ENCODE measurements around the gene UPK1A.
"Not testable (repeated sequence)": the region's sequence is repeated elsewhere in the genome, so short reads cannot be mapped to it uniquely, and the experiment has no call there.

UPK1A gene

DNA sequence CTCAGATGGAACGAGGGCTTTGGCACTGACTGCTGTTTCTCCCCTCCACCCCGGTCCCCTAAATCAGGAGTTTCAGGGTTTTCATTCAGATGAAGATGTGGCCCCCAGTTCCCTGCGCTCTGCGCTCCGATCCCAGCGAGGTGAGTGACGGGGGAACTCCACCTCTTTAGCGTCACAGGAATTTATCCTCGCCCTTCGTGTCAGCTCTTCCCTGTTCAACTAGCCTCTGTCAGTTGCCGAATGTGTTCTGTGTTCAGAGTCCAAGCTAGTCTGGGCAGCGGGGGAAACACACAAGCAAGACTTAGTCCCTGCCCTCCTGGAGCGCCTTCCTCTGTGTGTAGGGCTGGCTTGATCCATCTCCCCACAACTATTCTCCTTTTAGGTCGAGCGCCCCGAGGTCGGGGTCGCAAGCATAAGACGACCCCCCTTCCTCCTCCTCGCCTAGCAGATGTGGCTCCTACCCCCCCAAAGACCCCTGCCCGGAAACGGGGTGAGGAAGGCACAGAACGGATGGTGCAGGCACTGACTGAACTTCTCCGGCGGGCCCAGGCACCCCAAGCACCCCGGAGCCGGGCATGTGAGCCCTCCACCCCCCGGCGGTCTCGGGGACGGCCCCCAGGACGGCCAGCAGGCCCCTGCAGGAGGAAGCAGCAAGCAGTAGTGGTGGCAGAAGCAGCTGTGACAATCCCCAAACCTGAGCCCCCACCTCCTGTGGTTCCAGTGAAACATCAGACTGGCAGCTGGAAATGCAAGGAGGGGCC lies 53.3 kb downstream of the UPK1A start:
- no peak for DNase-seq

DNA sequence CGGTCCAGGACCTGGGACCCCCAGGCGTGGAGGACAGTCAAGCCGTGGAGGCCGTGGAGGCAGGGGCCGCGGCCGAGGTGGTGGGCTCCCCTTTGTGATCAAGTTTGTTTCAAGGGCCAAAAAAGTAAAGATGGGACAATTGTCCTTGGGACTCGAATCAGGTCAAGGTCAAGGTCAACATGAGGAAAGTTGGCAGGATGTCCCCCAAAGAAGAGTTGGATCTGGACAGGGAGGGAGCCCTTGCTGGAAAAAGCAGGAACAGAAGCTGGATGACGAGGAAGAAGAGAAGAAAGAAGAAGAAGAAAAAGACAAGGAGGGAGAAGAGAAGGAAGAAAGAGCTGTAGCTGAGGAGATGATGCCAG lies 53.8 kb downstream of the UPK1A start:
- DNase-seq: no peak

DNA sequence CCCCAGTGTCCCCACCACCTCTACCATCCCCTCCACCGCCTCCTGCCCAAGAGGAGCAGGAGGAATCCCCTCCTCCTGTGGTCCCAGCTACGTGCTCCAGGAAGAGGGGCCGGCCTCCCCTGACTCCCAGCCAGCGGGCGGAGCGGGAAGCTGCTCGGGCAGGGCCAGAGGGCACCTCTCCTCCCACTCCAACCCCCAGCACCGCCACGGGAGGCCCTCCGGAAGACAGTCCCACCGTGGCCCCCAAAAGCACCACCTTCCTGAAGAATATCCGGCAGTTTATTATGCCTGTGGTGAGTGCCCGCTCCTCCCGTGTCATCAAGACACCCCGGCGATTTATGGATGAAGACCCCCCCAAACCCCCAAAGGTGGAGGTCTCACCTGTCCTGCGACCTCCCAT lies 54.3 kb downstream of the UPK1A start:
- DNase-seq: no peak

DNA sequence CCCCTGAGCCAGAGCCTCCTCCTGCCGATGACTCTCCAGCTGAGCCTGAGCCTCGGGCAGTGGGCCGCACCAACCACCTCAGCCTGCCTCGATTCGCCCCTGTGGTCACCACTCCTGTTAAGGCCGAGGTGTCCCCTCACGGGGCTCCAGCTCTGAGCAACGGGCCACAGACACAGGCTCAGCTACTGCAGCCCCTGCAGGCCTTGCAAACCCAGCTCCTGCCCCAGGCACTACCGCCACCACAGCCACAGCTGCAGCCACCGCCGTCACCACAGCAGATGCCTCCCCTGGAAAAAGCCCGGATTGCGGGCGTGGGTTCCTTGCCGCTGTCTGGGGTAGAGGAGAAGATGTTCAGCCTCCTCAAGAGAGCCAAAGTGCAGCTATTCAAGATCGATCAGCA lies 55.1 kb downstream of the UPK1A start:
- DNase-seq: no peak

DNA sequence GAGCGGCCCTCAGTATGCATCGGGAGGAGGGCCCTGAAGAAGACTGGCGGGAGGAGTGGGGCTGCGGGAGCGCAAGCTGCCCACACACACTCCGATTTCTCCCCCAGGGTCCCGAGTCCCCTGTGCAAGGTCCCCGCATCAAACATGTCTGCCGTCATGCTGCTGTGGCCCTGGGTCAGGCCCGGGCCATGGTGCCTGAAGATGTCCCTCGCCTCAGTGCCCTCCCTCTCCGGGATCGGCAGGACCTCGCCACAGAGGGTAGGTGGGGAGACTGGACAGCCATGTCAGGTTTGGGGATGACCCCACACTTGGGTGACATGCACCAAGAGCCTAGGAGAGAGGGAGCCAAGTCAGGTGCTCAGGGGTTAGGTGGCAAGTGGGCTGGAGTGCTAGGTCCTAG lies 56.1 kb downstream of the UPK1A start:
- no peak for DNase-seq

DNA sequence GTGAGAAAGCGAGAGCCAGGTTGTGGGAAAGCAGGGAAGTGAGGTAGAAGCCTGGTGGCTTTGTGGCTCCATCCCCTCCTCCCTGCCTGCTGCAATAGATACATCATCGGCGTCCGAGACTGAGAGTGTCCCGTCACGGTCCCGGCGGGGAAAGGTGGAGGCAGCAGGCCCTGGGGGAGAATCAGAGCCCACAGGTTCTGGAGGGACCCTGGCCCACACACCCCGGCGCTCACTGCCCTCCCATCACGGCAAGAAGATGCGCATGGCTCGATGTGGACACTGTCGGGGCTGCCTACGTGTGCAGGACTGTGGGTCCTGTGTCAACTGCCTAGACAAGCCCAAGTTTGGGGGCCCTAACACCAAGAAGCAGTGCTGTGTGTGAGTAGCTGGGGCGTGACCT lies 56.6 kb downstream of the UPK1A start:
- no peak for DNase-seq

DNA sequence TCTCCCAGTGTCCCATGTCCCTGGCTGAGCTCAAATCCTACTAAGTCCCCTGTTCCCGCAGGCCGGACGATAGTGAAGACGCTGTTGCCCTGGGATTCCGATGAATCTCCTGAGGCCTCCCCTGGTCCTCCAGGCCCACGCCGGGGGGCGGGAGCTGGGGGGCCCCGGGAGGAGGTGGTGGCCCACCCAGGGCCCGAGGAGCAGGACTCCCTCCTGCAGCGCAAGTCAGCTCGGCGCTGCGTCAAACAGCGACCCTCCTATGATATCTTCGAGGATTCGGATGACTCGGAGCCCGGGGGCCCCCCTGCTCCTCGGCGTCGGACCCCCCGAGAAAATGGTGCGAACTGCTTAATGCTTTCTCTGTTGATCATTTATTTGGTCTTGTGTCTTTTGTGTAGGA lies 57.4 kb downstream of the UPK1A start:
- no peak for DNase-seq

DNA sequence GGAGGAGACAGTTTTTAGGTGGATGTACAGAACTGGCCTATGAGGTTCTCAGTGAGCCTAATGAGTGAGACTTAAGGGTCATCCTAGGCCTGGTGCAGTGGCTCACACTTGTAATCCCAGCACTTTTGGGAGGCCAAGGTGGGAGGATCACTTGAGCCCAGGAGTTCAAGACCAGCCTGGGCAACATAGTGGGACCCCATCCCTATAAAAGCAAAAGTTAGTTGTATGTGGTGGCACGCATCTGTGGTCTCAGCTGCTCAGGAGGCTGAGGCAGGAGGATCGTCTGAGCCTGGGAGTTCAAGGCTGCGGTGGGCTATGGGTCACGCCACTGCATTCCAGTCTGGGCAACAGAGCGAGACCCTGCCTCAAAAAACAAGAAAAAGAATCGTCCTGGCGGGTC lies 57.8 kb downstream of the UPK1A start:
- not testable (repeated sequence) for DNase-seq

DNA sequence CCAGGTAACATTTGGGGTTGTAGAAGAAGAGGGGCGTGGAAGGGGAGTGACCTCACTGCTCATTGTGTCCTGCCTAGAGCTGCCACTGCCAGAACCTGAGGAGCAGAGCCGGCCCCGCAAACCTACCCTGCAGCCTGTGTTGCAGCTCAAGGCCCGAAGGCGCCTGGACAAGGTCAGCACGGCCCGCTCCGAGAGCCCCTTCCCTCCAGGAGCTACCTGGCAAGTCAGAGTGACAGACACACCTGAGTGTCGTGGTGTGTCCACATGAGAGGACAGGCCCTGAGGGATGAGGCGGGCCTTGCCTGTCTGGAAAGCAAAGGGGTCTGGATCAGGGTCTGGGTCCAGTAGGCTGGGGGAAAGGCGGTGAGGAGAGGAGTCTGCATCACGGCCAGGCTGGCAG lies 58.2 kb downstream of the UPK1A start:
- no peak for DNase-seq

DNA sequence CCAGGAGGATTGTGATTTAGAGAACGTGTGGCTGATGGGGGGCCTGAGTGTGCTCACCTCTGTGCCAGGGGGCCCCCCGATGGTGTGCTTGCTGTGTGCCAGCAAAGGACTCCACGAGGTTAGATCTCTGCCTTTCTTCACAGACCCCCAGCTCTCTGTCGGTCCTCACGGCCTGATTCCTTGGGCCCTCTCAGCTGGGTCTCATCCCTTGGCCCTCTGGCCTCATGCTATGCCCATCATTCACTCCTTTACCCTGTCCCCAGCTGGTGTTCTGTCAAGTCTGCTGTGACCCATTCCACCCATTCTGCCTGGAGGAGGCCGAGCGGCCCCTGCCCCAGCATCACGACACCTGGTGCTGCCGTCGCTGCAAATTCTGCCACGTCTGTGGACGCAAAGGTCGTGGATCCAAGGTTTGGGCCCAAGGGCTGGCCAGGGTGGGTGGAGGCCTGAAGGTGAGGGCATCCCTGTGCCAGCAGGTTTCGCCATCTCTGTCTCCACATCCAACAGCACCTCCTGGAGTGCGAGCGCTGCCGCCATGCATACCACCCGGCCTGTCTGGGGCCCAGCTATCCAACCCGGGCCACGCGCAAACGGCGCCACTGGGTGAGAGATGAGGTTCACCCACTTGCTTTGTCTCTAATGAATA lies 59.0 kb downstream of the UPK1A start:
- DNase-seq: no peak

DNA sequence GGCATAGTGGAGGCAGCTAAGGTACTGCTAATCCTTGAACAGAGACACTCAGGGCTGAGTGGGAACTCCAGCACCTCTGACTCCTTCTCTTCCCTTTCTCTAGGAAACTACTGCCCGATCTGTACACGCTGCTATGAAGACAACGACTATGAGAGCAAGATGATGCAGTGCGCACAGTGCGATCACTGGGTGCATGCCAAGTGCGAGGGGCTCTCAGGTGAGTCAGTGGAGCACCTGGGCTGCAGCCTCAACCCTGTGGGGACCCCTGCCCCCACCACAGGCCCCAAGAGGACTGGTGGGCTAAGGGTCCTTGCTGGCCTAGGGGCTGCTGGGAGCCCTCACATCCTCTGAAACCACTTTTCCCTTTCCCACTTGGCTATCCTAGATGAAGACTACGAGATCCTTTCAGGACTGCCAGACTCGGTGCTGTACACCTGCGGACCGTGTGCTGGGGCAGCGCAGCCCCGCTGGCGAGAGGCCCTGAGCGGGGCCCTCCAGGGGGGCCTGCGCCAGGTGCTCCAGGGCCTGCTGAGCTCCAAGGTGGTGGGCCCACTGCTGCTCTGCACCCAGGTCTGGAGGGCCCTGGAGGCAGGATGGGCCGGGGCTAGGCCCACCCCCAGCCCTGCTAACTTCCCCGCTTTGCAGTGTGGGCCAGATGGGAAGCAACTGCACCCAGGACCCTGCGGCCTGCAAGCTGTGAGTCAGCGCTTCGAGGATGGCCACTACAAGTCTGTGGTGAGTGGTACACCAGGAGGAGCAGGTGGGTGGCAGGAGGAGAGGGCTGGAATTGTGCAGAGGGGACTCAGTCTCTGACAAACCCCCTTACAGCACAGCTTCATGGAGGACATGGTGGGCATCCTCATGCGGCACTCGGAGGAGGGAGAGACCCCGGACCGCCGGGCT lies 61.0 kb downstream of the UPK1A start:
- no peak for DNase-seq
